Ovary (tissue), 9 donors: ENCODE data around the gene FAM216A. TPM values are rescaled to one million over a fixed set of nuclear protein-coding genes. Genes with fewer than 3 reads are reported as not detected.
"Not testable (repeated sequence)": the region's sequence is repeated elsewhere in the genome, so short reads cannot be mapped to it uniquely, and the experiment has no call there.

Source experiments
- DNase-seq, 5 donors: peaks; one replicate each; pipeline ENCODE4 v3.0.0-alpha.2; 2019 to 2020
- H3K27ac ChIP-seq, 2 donors: fragments of 200-600 bp; one replicate each; pipeline versions ENCODE4 v1.5.1 to v1.8.0; 2019 to 2022
- H3K27me3 ChIP-seq: fragments of 200-600 bp; one replicate; pipeline ENCODE4 v1.8.0; 2022
- H3K36me3 ChIP-seq: fragments of 200-600 bp; sonication (generic); one replicate; pipeline ENCODE4 v1.5.1; 2019
- H3K4me1 ChIP-seq: one replicate; pipeline ENCODE4 v1.8.1; 2013; ENCODE audit warnings: mild to moderate bottlenecking, moderate library complexity; ENCODE audit not compliant: insufficient read depth
- H3K4me3 ChIP-seq: fragments of 200-600 bp; sonication (generic); one replicate; pipeline ENCODE4 v1.5.1; 2017
- H3K9me3 ChIP-seq, 2 donors: fragments of 200-600 bp in 1 of 2; sonication (generic) in 1 of 2; one replicate each; pipeline versions ENCODE4 v1.5.1 to v1.8.1; 2013 to 2019; ENCODE audit warnings: mild to moderate bottlenecking in 1 of 2, moderate library complexity in 1 of 2
- EP300 ChIP-seq: sonication (generic); formaldehyde crosslinking; IDR thresholded peaks from one replicate; pipeline ENCODE4 v1.6.1; 2017; ENCODE audit warnings: antibody characterized with exemption
- POLR2A ChIP-seq: fragments of 450-650 bp; IDR thresholded peaks from one replicate; pipeline ENCODE4 v1.6.1; 2017; ENCODE audit warnings: antibody characterized with exemption, mild to moderate bottlenecking, moderate library complexity
- WGBS, 3 donors: extraction: QIAGEN DNeasy Blood & Tissue Kit in 1 of 3; methylation state at CpG; one replicate each; pipeline versions ENCODE4 v1.1.5 to v1.1.7; 2013 to 2017; 5-methylcytosine and 5-hydroxymethylcytosine counted together
- intact Hi-C, 4 donors: fragments of 100-400 bp; cut with DNase I; formaldehyde crosslinking; loops; one replicate each; pipeline versions ENCODE4 v1.11.0 to v1.15.1; 2022 to 2023
- polyA plus RNA-seq, 2 donors: library from polyadenylated mRNA; stranded (reverse); fragments of 200-250 nt in 1 of 2; fragments of 350-450 nt in 1 of 2; fragmentation: Illumina TruSeq in 1 of 2; extraction: RNeasy Lipid Tissue Mini Kit (QIAGEN cat#74804) in 1 of 2; gene quantifications; one replicate each; pipeline ENCODE4 v1.2.3, GENCODE V29; 2013 to 2014
- total RNA-seq, 7 donors: library from RNA; depleted of rRNA in 2 of 7; stranded (reverse); fragments of >200 nt in 2 of 7; fragmentation: NEBNext Ultra II Directional in 3 of 7; extraction: Animal tissue kit (Norgen Biotek cat#: 25700) in 3 of 7; gene quantifications; one replicate each; pipeline versions ENCODE4 v1.1.0 to v1.2.4, GENCODE V29; 2016 to 2023
- TF ChIP-seq, protein P1 (sequence below), 3 donors: fragments of 450-650 bp in 2 of 3; fragments of 200-600 bp in 1 of 3; IDR thresholded peaks; one replicate each; pipeline versions ENCODE4 v1.5.1 to v1.8.0; 2016 to 2022; ENCODE audit warnings: antibody characterized with exemption in 3 of 3, mild to moderate bottlenecking in 1 of 3
- donor health status: DM: no; HTN: no; CAD: no; lungs with moderate emphysema.
- donor health status: DM: no; HTN: no; CAD: no.
- donor health status: Bipolar disorder and iron deficiency.
- donor health status: DM: yes; HTN: yes; CAD: no.
- donor health status: DM: no; HTN: no; CAD: no.
- donor health status: DM: yes; HTN: yes; CAD: no.

Gene FAM216A
- total and polyA plus RNA-seq, 9 donors: 6.5 to 12.3 (median 10.1) TPM

DNA sequence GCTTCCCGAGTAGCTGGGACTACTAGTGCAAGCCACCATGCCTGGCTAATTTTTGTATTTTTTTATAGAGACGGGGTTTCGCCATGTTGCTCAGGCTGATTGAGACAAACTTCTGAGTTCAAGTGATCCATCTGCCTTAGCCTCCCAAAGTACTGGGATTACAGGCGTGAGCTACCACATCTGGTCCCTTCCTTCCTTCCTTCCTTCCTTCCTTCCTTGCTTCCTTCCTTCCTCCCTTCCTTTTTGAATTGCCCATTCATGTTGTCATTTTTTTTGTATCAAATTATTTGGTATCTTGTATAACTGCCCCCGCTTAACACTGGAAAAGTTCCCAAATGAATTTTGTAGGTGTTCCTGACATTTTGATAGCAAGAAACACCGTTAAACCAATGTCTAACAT, 45.2 kb downstream of the FAM216A start:
- Histone ChIP-seq H3K27me3 (no peaks in the 10 kb centered on the region), H3K9me3 (no peaks in the 10 kb centered on the region), H3K4me1 (no peaks in the 10 kb centered on the region), H3K4me3 (no peak overlapping the region), H3K36me3 (no peaks in the 10 kb centered on the region), H3K27ac (no peak overlapping the region)
- DNase-seq: no peak
- WGBS, 3 donors: 64 to 72% (median 71%) methylated on average over 6 of the region's 6 CpGs
- TF ChIP-seq, protein P1, sequence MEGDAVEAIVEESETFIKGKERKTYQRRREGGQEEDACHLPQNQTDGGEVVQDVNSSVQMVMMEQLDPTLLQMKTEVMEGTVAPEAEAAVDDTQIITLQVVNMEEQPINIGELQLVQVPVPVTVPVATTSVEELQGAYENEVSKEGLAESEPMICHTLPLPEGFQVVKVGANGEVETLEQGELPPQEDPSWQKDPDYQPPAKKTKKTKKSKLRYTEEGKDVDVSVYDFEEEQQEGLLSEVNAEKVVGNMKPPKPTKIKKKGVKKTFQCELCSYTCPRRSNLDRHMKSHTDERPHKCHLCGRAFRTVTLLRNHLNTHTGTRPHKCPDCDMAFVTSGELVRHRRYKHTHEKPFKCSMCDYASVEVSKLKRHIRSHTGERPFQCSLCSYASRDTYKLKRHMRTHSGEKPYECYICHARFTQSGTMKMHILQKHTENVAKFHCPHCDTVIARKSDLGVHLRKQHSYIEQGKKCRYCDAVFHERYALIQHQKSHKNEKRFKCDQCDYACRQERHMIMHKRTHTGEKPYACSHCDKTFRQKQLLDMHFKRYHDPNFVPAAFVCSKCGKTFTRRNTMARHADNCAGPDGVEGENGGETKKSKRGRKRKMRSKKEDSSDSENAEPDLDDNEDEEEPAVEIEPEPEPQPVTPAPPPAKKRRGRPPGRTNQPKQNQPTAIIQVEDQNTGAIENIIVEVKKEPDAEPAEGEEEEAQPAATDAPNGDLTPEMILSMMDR (IDR thresholded peaks at IDR 0.05): no peak
- no peak for TF ChIP-seq POLR2A
- intact Hi-C loops: loop anchor here in 3 of 4 donors (2.0 to 5.0 kb wide), 3 partner anchors 83 to 89 kb away; no protein-coding TSS in a partner anchor

DNA sequence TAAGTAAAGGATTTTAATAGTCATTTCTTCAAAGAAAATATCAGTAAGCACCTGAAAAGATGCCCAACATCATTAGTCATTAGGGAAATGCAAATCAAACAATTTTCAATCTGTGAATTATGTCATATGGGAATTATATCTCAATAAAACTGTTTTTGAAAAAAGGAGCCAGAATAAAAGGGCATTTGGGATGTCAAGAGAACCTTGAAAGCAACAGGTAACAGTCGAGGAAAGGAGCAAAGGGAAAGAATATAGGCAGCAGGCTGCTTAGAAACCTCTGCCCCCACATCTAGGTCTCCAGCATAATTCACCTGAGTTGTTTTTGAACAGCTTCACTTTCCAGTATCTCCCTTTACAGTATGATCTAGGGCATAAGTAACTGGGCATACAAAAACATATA, 45.7 kb downstream of the FAM216A start:
- WGBS, 3 donors: 38 to 58% (median 43%) methylated on average over 1 of the region's 1 CpG
- Histone ChIP-seq H3K27me3 (no peaks in the 10 kb centered on the region), H3K4me1 (no peaks in the 10 kb centered on the region), H3K4me3 (no peak overlapping the region), H3K27ac (no peak overlapping the region), H3K36me3 (no peaks in the 10 kb centered on the region), H3K9me3 (no peaks in the 10 kb centered on the region)
- intact Hi-C loops: loop anchor here in 2 of 4 donors (2.0 to 5.0 kb wide), 2 partner anchors 83 to 86 kb away; no protein-coding TSS in a partner anchor
- TF ChIP-seq, protein P1 (IDR thresholded peaks at IDR 0.05): no peak
- no peak for TF ChIP-seq POLR2A
- no peak for TF ChIP-seq EP300
- DNase-seq: no peak

DNA sequence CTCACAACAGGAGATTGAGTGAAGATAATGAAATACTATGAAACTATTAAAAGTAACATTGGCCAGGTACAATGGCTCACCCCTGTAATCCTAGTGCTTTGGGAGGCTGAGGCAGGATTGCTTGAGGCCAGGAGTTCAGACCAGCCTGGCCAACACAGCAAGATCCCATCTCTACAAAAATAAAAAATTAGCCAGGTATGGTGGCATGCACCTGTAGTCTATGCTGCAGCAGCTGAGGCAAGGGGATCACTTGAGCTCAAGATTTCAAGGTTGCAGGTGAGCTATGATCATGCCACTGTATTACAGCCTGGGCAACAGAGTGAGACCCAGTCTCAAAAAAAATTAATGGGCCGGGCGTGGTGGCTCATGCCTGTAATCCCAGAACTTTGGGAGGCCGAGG, 48.4 kb downstream of the FAM216A start:
- Histone ChIP-seq H3K4me3 (no peak overlapping the region), H3K27ac (no peak overlapping the region), H3K4me1 (no peaks in the 10 kb centered on the region), H3K36me3 (no peaks in the 10 kb centered on the region), H3K27me3 (no peaks in the 10 kb centered on the region), H3K9me3 (no peaks in the 10 kb centered on the region)
- TF ChIP-seq POLR2A: no peak
- TF ChIP-seq, protein P1 (IDR thresholded peaks at IDR 0.05): no peak
- no peak for TF ChIP-seq EP300
- 88 to 92% (median 91%) methylated on average over 3 of the region's 3 CpGs for WGBS, 3 donors
- intact Hi-C loops: no loop called here
- no peak for DNase-seq

DNA sequence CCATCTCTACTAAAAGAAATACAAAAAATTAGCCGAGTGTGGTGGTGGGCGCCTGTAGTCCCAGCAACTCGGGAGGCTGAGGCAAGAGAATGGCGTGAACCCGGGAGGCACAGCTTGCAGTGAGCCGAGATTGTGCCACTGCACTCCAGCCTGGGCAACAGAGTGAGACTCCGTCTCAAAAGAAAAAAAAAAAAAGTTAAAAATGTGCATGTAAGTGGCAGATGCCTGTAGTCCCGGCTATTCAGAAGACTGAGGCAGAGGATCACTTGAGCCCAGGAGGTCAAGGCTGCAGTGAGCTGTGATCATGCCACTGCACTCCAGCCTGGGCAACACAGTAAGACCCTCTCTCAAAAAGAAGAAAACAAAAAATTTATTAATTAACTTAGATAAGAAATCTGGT, 49.4 kb downstream of the FAM216A start:
- H3K4me1 ChIP-seq, H3K36me3 ChIP-seq, H3K9me3 ChIP-seq, H3K27me3 ChIP-seq, H3K27ac ChIP-seq, DNase-seq, intact Hi-C loops, H3K4me3 ChIP-seq: not testable (repeated sequence)
- WGBS, 3 donors: 91 to 95% (median 92%) methylated on average over 8 of the region's 8 CpGs

DNA sequence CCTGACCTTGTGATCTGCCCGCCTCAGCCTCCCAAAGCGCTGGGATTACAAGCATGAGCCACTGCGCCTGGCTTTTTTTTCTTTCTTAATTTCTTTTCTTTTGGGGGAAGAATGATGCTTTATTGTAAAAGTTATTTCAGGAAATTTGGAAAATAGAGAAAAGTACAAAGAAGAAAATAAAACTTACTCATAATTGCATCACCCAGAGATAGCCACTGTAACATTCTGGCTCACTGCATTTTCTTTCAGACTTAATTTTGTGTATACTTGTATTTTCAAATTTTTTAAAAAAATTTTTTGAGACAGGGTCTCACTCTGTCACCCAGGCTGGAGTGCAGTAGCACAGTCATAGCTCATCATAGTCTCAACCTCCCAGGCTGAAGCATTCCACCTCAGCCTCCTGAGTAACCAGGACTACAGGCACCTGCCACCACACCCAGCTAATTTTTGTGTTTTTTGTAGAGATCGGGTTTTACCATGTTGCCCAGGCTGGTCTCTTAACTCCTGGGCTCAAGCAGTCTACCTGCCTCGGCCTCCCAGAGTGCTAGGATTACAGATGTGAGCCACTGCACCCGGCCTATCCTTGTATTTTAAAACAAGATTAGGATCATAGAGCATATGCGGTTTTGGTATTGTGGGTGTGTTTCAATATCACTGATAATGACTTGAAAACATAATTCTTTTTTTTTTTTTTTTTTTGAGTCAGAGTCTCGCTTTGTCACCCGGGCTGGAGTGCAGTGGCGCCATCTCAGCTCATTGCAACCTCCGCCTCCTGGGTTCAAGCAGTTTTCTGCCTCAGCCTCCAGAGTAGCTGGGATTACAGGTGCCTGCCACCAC, 52.4 kb downstream of the FAM216A start:
- H3K27me3 ChIP-seq, intact Hi-C loops, H3K27ac ChIP-seq, H3K9me3 ChIP-seq, H3K4me1 ChIP-seq, DNase-seq, H3K4me3 ChIP-seq, H3K36me3 ChIP-seq: not testable (repeated sequence)
- 87 to 95% (median 88%) methylated on average over 11 of the region's 11 CpGs for WGBS, 3 donors
